ENCODE measurements around the gene PLEKHD1.
"Not testable (repeated sequence)": the region's sequence is repeated elsewhere in the genome, so short reads cannot be mapped to it uniquely, and the experiment has no call there.

Gene PLEKHD1

GRCh38 chr14:69484444-69485314 is at the start of gene PLEKHD1:
PLEKHD1 (plus strand) TSS chr14:69484728; CDS start chr14:69484966, 238 bp downstream.
- DNase-seq = no peak

- DNase-seq = no peak
Observed at GRCh38 chr14:69439521-69440270, 44.8 kb upstream of the PLEKHD1 start.

GRCh38 chr14:69441948-69442347 is 42.6 kb upstream of the PLEKHD1 start:
- DNase-seq = no peak

- DNase-seq = no peak
Observed at GRCh38 chr14:69443296-69443805, 41.2 kb upstream of the PLEKHD1 start.

- no peak for DNase-seq
Observed at GRCh38 chr14:69449216-69449615, 35.3 kb upstream of the PLEKHD1 start.

GRCh38 chr14:69451941-69452340 is 32.6 kb upstream of the PLEKHD1 start:
- no peak for DNase-seq

- DNase-seq = no peak
Observed at GRCh38 chr14:69458350-69458749, 26.2 kb upstream of the PLEKHD1 start.

- DNase-seq = no peak
Observed at GRCh38 chr14:69459122-69459521, 25.4 kb upstream of the PLEKHD1 start.

GRCh38 chr14:69460093-69460701 is 24.3 kb upstream of the PLEKHD1 start:
- peak; percentile 70 for DNase-seq

GRCh38 chr14:69464379-69464778 is 20.1 kb upstream of the PLEKHD1 start:
- DNase-seq = no peak

- DNase-seq = no peak
Observed at GRCh38 chr14:69464829-69465228, 19.7 kb upstream of the PLEKHD1 start.

- DNase-seq = no peak
Observed at GRCh38 chr14:69468949-69469348, 15.6 kb upstream of the PLEKHD1 start.

- no peak for DNase-seq
Observed at GRCh38 chr14:69471436-69471835, 13.1 kb upstream of the PLEKHD1 start.

GRCh38 chr14:69471916-69472315 is 12.6 kb upstream of the PLEKHD1 start:
- DNase-seq = peak; percentile 27

GRCh38 chr14:69473260-69473659 is 11.3 kb upstream of the PLEKHD1 start:
- no peak for DNase-seq

- no peak for DNase-seq
Observed at GRCh38 chr14:69473946-69474345, 10.6 kb upstream of the PLEKHD1 start.

GRCh38 chr14:69475194-69475818 is 9.2 kb upstream of the PLEKHD1 start:
- DNase-seq = peak; percentile 41

GRCh38 chr14:69476824-69477450 is 7.6 kb upstream of the PLEKHD1 start:
- DNase-seq = not testable (repeated sequence)

GRCh38 chr14:69478055-69478454 is 6.5 kb upstream of the PLEKHD1 start:
- DNase-seq = not testable (repeated sequence)

GRCh38 chr14:69479696-69480095 is 4.8 kb upstream of the PLEKHD1 start:
- no peak for DNase-seq

- no peak for DNase-seq
Observed at GRCh38 chr14:69480136-69480535, 4.4 kb upstream of the PLEKHD1 start.

- DNase-seq = no peak
Observed at GRCh38 chr14:69481815-69482568, 2.5 kb upstream of the PLEKHD1 start.

Data from activated CD4-positive, alpha-beta T cell treated with anti-CD3 and anti-CD28 coated beads, Interleukin-2, Interleukin-6, amounts not matched to agents 100 ng/mL and 50 ng/mL, durations not matched to agents 16 hours and 8 hours (primary cell).